Pancreas (tissue), 10 donors: ENCODE data around the gene RALGDS. TPM values are rescaled to one million over a fixed set of nuclear protein-coding genes. Genes with fewer than 3 reads are reported as not detected.

Experiments
- ATAC-seq, 4 donors: fragments of 200-7000 bp; cut with Tn5 transposase; one replicate each; pipeline versions ENCODE4 v1.8.0 to v1.9.1; 2020; ENCODE audit warnings: mild to moderate bottlenecking in 4 of 4, moderate library complexity in 4 of 4
- DNase-seq, 6 donors: peaks; one replicate each; pipeline ENCODE4 v3.0.0-alpha.2; 2020
- FAIRE-seq: peaks from 2 replicates; lab custom pipeline; 2012; peaks lifted over from hg19 to GRCh38; lab: Jason Lieb, UNC
- H3K27ac ChIP-seq, 4 donors: fragments of 200-600 bp; sonication (generic); 1 replicate in 3 of 4; 2 replicates in 1 of 4; pipeline versions ENCODE4 v1.5.0 to v1.8.0; 2020
- H3K27me3 ChIP-seq, 4 donors: fragments of 200-600 bp; one replicate each; pipeline ENCODE4 v1.8.0; 2021
- H3K36me3 ChIP-seq, 3 donors: fragments of 200-600 bp; sonication (generic) in 1 of 3; one replicate each; pipeline versions ENCODE4 v1.5.0 to v1.8.0; 2020 to 2021
- H3K4me1 ChIP-seq, 3 donors: fragments of 200-600 bp; one replicate each; pipeline ENCODE4 v1.8.0; 2021
- H3K4me3 ChIP-seq, 4 donors: fragments of 200-600 bp; sonication (generic) in 2 of 4; one replicate each; pipeline versions ENCODE4 v1.5.0 to v1.8.0; 2020 to 2021
- H3K9me3 ChIP-seq, 4 donors: fragments of 200-600 bp; one replicate each; pipeline ENCODE4 v1.8.0; 2021
- CTCF ChIP-seq, 4 donors: fragments of 200-600 bp; sonication (generic) in 3 of 4; IDR thresholded peaks; one replicate each; pipeline versions ENCODE4 v1.5.0 to v1.8.0; 2021; ENCODE audit warnings: antibody characterized with exemption in 4 of 4
- WGBS, 2 donors: extraction: QIAGEN DNeasy Blood & Tissue Kit; methylation state at CpG; one replicate each; pipeline ENCODE4 v1.1.7; 2013; 5-methylcytosine and 5-hydroxymethylcytosine counted together
- intact Hi-C, 3 donors: fragments of 100-400 bp; cut with DNase I; formaldehyde crosslinking; loops; one replicate each; pipeline versions ENCODE4 v1.11.1 to v1.14.2; 2022
- polyA plus RNA-seq, 2 donors: library from polyadenylated mRNA; stranded (reverse); fragments of 200-250 nt; gene quantifications; one replicate each; pipeline ENCODE4 v1.2.3, GENCODE V29; 2013
- total RNA-seq, 6 donors: library from RNA; stranded (reverse); fragmentation: NEBNext Ultra II Directional in 4 of 6; extraction: Animal tissue kit (Norgen Biotek cat#: 25700) in 4 of 6; gene quantifications; one replicate each; pipeline versions ENCODE4 v1.2.1 to v1.2.4, GENCODE V29; 2021 to 2023
- donor health status: healthy with polysubstance abuse.
- donor health status: DM: no; HTN: no; CAD: no; lungs with moderate emphysema.
- donor health status: DM: no; HTN: no; CAD: no.
- donor health status: control.
- donor health status: control.
- donor health status: Bipolar disorder and iron deficiency.
- donor health status: DM: yes; HTN: yes; CAD: no.
- donor health status: DM: no; HTN: no; CAD: no.
- donor health status: DM: no; HTN: no; CAD: no.
- donor health status: DM: yes; HTN: yes; CAD: no.

RALGDS gene
- total and polyA plus RNA-seq, 8 donors = 16.1 to 69.7 (median 20.5) TPM

- WGBS, 2 donors = 68 to 74% methylated on average over 11 of the region's 11 CpGs
- no peak for TF ChIP-seq CTCF (IDR thresholded peaks at IDR 0.05)
- no peak for FAIRE-seq
Measured at GRCh38 chr9:133134388-133135145, 13.5 kb upstream of the RALGDS start.

GRCh38 chr9:133133681-133134387 lies 12.8 kb upstream of the RALGDS start:
- intact Hi-C loops = no loop called here
- Histone ChIP-seq H3K27ac (peak overlapping the region; percentile 91 to 98 (median 96)), H3K36me3 (no peaks in the 10 kb centered on the region), H3K4me3 (no peak overlapping the region), H3K9me3 (no peaks in the 10 kb centered on the region), H3K27me3 (no peaks in the 10 kb centered on the region), H3K4me1 (peaks cover 41 to 60% (median 41%) of the 10 kb centered on the region in 3 donors)
- no peak for FAIRE-seq
- peak; percentile 89 to 92 (median 90) for ATAC-seq
- peak; percentile 84 to 97 (median 94) for DNase-seq
- 24 to 28% methylated on average over 21 of the region's 21 CpGs for WGBS, 2 donors
- TF ChIP-seq CTCF (IDR thresholded peaks at IDR 0.05) = no peak

More at GRCh38 chr9:133134388-133135145, 13.5 kb upstream of the RALGDS start:
- Histone ChIP-seq H3K36me3 (no peaks in the 10 kb centered on the region), H3K4me3 (no peak overlapping the region), H3K27me3 (no peaks in the 10 kb centered on the region), H3K27ac (peak overlapping the region; percentile 91 to 98 (median 96)), H3K4me1 (peaks cover 41 to 60% (median 41%) of the 10 kb centered on the region in 3 donors), H3K9me3 (no peaks in the 10 kb centered on the region)
- intact Hi-C loops = no loop called here
- ATAC-seq (no peak), DNase-seq (peak in 1 of 6 donors; percentile 42)

GRCh38 chr9:133132174-133132573 lies 11.1 kb upstream of the RALGDS start:
- 89 to 90% methylated on average over 16 of the region's 16 CpGs for WGBS, 2 donors
- intact Hi-C loops = no loop called here
- ATAC-seq (no peak), DNase-seq (peak in 1 of 6 donors; percentile 67), FAIRE-seq (no peak)
- peaks cover 38 to 60% (median 42%) of the 10 kb centered on the region in 3 donors for H3K4me1 ChIP-seq
- H3K36me3 ChIP-seq = no peaks in the 10 kb centered on the region
- no peak for TF ChIP-seq CTCF (IDR thresholded peaks at IDR 0.05)
- H3K9me3 ChIP-seq = no peaks in the 10 kb centered on the region
- peak overlapping the region in 3 of 4 donors; percentile 95 to 98 (median 96) for H3K27ac ChIP-seq
- no peaks in the 10 kb centered on the region for H3K27me3 ChIP-seq
- no peak overlapping the region for H3K4me3 ChIP-seq

GRCh38 chr9:133131506-133131905 lies 10.5 kb upstream of the RALGDS start:
- H3K27ac ChIP-seq = no peak overlapping the region
- H3K4me1 ChIP-seq = peaks cover 44 to 63% (median 48%) of the 10 kb centered on the region in 3 donors
- FAIRE-seq (no peak), ATAC-seq (no peak), DNase-seq (peak in 1 of 6 donors; percentile 25)
- no peaks in the 10 kb centered on the region for H3K36me3 ChIP-seq
- H3K9me3 ChIP-seq = no peaks in the 10 kb centered on the region
- 86 to 91% methylated on average over 5 of the region's 5 CpGs for WGBS, 2 donors
- no peak overlapping the region for H3K4me3 ChIP-seq
- no peaks in the 10 kb centered on the region for H3K27me3 ChIP-seq
- intact Hi-C loops = no loop called here
- TF ChIP-seq CTCF (IDR thresholded peaks at IDR 0.05) = no peak
